ENCODE data around the gene TLL2.

TLL2 gene

DNA sequence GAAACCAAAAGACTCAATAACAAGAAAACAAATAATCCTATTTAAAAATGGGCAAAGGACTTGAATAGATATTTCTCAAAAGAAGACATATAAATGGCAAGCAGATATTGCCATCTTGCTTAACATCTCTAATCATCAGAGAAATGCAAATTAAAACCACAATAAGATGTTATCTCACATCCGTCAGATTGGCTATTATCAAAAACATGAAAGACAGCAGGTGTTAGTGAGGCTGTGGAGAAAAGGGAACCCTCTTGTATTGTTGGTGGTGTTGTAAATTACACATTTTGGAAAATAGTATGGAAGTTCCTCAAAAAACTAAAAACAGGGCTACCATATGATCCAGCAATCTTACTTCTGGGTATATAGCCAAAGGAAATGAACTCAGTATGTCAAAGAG is 180.6 kb downstream of the TLL2 start:
- H3K27me3 ChIP-seq = no peaks in the 10 kb centered on the region
- peaks cover 0 to 99% (median 0%) of the 10 kb centered on the region in 11 experiments; a peak in 5 of 22 replicates for H4K20me1 ChIP-seq
- H3K9me3 ChIP-seq (replicated peaks in 1 of 11) = no peaks in the 10 kb centered on the region
- H3K4me3 ChIP-seq = no peak overlapping the region
- H3K36me3 ChIP-seq = peaks cover 0 to 100% (median 92%) of the 10 kb centered on the region in 11 experiments; a peak in 15 of 22 replicates
- 0 out of 22 replicates have a peak overlapping the region, but pooled peaks of 1 of the 11 experiments have one; percentile 24 for H3K27ac ChIP-seq
- no peak for TF ChIP-seq Cebpa-rat (IDR thresholded peaks at IDR 0.05)
- no peak overlapping the region for H3K9ac ChIP-seq
- no peak overlapping the region for H3K4me2 ChIP-seq
- peaks cover 11 to 20% (median 16%) of the 10 kb centered on the region in 10 experiments; a peak in 19 of 20 replicates for H3K4me1 ChIP-seq

DNA sequence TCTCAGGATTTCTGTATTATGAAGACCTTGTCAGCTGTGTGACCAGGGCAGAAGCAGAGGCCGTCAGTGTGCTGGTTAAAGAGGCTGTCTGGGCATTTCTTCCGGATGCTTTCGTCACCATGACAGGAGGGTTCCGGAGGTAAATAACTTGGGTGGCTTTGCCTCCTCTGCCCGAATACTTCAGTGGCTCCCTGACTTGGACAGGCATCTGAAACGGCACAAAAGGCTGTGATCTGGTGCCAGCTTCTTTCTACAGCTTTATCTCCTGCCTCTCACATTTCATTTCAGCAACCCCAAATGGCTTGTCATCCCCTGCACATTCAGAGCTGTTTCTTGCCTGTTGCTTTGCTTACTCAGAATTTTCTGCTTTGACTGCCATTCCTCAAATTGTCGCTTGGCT is 186.3 kb downstream of the TLL2 start:
- Histone ChIP-seq H3K27ac (peak overlapping the region in 2 of 11 experiments; percentile 20 to 25; a peak in 3 of 22 replicates), H3K27me3 (no peaks in the 10 kb centered on the region), H3K4me3 (no peak overlapping the region), H3K4me1 (peaks cover 0 to 23% (median 11%) of the 10 kb centered on the region in 10 experiments; a peak in 12 of 20 replicates), H4K20me1 (peaks cover 0 to 100% (median 0%) of the 10 kb centered on the region in 11 experiments; a peak in 5 of 22 replicates), H3K4me2 (no peak overlapping the region), H3K9ac (0 out of 22 replicates have a peak overlapping the region, but pooled peaks of 1 of the 11 experiments have one; percentile 35), H3K36me3 (peaks cover 0 to 100% (median 99%) of the 10 kb centered on the region in 11 experiments; a peak in 16 of 22 replicates), H3K9me3 (replicated peaks in 1 of 11) (no peaks in the 10 kb centered on the region)
- TF ChIP-seq Cebpa-rat (IDR thresholded peaks at IDR 0.05) = no peak

DNA sequence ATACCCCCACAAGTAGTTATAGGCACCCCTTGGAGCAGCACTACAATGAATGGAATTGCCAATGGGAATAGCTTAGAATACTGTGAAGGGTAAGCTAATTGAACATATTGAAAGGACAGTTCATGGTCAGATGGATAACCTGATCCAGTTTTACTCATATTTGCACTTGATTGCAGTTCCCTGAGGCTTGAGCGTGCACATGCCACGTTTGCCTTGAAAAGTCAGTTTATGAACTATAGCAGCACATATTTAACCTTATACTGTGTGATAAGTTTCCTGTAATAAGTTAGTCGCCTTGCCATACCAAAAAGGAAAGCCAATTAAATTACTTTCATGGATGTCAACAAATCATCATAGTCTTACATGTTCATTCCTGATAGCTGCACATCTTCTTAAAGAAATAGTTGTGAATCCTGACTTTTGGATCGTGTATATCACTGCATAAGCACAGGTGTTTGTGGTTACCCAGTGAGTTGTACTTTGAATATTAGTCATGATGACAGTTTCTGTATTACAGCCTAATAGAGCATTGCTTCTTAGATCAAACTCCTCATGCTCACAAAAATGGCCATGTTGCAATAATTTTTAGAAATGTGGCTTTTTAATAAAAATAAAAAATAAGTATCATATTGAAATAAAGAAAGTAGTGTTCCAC is 187.9 kb downstream of the TLL2 start:
- Histone ChIP-seq H4K20me1 (peaks cover 0 to 100% (median 0%) of the 10 kb centered on the region in 11 experiments; a peak in 5 of 22 replicates), H3K4me3 (no peak overlapping the region), H3K9ac (no peak overlapping the region), H3K4me1 (peaks cover 0 to 23% (median 12%) of the 10 kb centered on the region in 10 experiments; a peak in 13 of 20 replicates), H3K4me2 (no peak overlapping the region), H3K36me3 (peaks cover 0 to 100% (median 98%) of the 10 kb centered on the region in 11 experiments; a peak in 17 of 22 replicates), H3K27ac (no peak overlapping the region; a peak in 2 of 22 replicates), H3K9me3 (replicated peaks in 1 of 11) (no peaks in the 10 kb centered on the region), H3K27me3 (no peaks in the 10 kb centered on the region)
- TF ChIP-seq Cebpa-rat (IDR thresholded peaks at IDR 0.05) = no peak

DNA sequence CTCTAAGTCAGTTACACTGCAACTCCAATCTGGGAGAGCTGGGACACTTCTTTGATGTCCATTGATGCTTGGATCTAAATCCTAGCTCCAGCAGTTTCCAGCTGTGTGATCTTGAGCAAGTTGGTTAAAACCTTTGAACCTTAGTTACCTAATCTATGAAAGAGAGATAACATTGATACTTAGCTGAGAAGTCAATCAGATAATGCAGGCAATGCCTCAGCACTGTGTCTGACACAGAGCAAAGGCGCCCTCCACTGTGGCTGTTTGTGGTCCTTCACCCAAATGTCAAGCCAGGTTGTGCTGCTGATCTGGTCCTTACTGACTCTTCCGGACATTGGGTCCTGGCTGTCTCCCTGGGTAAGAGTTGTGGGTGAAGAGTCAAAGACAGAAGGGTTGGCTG is 189.3 kb downstream of the TLL2 start:
- TF ChIP-seq Cebpa-rat (IDR thresholded peaks at IDR 0.05) = no peak
- no peaks in the 10 kb centered on the region for H3K9me3 ChIP-seq (replicated peaks in 1 of 11)
- H3K4me3 ChIP-seq = no peak overlapping the region
- peaks cover 0 to 100% (median 98%) of the 10 kb centered on the region in 11 experiments; a peak in 17 of 22 replicates for H3K36me3 ChIP-seq
- H3K27me3 ChIP-seq = no peaks in the 10 kb centered on the region
- H4K20me1 ChIP-seq = peaks cover 0 to 100% (median 0%) of the 10 kb centered on the region in 11 experiments; a peak in 5 of 22 replicates
- no peak overlapping the region for H3K9ac ChIP-seq
- H3K4me1 ChIP-seq = peaks cover 0 to 26% (median 17%) of the 10 kb centered on the region in 10 experiments; a peak in 16 of 20 replicates
- peak overlapping the region in 1 of 11 experiments; percentile 8; a peak in 1 of 22 replicates for H3K27ac ChIP-seq
- no peak overlapping the region for H3K4me2 ChIP-seq

DNA sequence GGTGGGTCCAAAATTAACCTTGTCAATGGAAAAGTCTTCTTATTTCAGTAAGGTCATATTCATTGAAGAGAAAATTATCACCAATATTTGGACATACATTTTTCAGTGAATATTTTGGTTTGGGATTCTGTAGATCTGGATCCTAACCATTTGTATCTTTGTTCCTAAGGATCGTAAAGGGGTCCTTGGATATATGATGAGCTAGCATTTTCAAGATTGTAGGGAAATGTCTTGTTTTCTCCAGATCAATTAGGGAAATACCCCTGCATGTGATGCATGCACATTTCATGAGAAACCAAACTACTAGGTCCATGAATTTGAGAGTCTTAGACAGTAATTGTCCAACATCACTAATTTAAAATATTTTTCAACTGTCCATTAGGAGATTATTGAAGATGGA is 191.5 kb downstream of the TLL2 start:
- no peak for TF ChIP-seq Cebpa-rat (IDR thresholded peaks at IDR 0.05)
- H4K20me1 ChIP-seq = peaks cover 0 to 98% (median 0%) of the 10 kb centered on the region in 11 experiments; a peak in 4 of 22 replicates
- H3K4me2 ChIP-seq = no peak overlapping the region
- H3K9ac ChIP-seq = no peak overlapping the region
- H3K36me3 ChIP-seq = peaks cover 0 to 100% (median 98%) of the 10 kb centered on the region in 11 experiments; a peak in 17 of 22 replicates
- H3K27me3 ChIP-seq = no peaks in the 10 kb centered on the region
- no peak overlapping the region for H3K4me3 ChIP-seq
- peak overlapping the region in 1 of 11 experiments; percentile 12; a peak in 1 of 22 replicates for H3K27ac ChIP-seq
- H3K9me3 ChIP-seq (replicated peaks in 1 of 11) = no peaks in the 10 kb centered on the region
- H3K4me1 ChIP-seq = peaks cover 0 to 20% (median 9%) of the 10 kb centered on the region in 10 experiments; a peak in 13 of 20 replicates

DNA sequence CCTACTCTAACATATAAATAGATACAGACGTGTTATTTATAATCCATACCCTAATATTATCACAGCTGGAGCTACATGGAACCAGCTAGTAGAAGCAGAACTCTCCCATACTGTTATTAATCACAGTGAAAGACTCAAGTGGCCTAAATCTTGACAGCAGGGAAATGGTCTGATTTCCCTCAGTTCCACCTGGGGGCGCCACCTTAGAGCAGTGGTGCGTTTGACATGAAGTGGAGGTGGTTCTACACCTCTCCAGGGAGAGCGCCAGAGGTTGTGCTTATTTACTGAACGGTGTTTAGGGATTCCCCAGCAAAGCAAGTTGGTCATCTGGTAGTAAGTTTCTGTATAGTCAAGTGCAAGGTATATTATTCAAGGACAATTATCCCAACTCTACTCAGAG is 191.9 kb downstream of the TLL2 start:
- Histone ChIP-seq H3K4me2 (no peak overlapping the region), H3K4me3 (no peak overlapping the region), H3K9ac (no peak overlapping the region), H4K20me1 (peaks cover 0 to 98% (median 0%) of the 10 kb centered on the region in 11 experiments; a peak in 4 of 22 replicates), H3K4me1 (peaks cover 0 to 20% (median 10%) of the 10 kb centered on the region in 10 experiments; a peak in 14 of 20 replicates), H3K27ac (peak overlapping the region in 1 of 11 experiments; percentile 12; a peak in 1 of 22 replicates), H3K27me3 (no peaks in the 10 kb centered on the region), H3K9me3 (replicated peaks in 1 of 11) (no peaks in the 10 kb centered on the region), H3K36me3 (peaks cover 0 to 100% (median 98%) of the 10 kb centered on the region in 11 experiments; a peak in 17 of 22 replicates)
- TF ChIP-seq Cebpa-rat (IDR thresholded peaks at IDR 0.05) = no peak

DNA sequence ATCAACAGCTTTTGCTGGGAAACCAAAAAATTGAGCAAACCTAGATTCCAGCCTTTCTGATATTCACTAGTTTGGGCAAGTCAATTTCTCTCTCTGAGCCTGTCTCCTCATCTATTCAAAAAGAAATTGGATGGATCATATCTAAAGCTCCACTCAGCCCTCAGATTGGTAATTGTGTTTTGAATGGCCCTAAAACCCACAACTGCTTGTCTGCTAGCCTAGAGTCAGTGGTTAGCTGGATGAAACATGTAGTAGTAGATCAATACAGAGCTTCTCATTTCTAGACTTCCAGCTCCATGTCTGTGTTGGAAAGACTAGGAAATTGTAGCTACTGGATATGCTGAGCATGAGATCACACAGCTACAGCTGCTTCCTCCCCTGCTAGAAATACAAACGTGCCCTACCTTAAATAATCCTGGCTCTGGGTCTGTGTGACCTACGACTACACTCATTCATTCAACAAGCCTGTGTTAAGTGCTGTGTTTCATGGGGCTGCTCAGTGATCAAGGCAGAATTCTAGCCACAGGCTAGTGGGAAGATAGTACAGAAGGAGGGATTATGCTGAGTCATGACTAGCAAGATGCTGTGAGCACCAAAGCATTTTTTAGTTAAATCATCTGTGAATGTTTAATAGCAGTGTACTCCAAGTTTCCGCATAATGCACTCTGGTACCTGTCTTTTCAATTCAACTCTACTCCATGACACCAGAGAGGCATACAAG is 193.8 kb downstream of the TLL2 start:
- Histone ChIP-seq H3K27ac (peak overlapping the region in 6 of 11 experiments; percentile 11 to 69 (median 34); a peak in 9 of 22 replicates), H3K36me3 (peaks cover 0 to 100% (median 82%) of the 10 kb centered on the region in 11 experiments; a peak in 17 of 22 replicates), H3K9ac (peak overlapping the region in 3 of 11 experiments; percentile 3 to 39 (median 20); a peak in 3 of 22 replicates), H4K20me1 (peaks cover 0 to 98% (median 0%) of the 10 kb centered on the region in 11 experiments; a peak in 4 of 22 replicates), H3K4me1 (peaks cover 8 to 31% (median 26%) of the 10 kb centered on the region in 10 experiments), H3K4me3 (no peak overlapping the region), H3K9me3 (replicated peaks in 1 of 11) (no peaks in the 10 kb centered on the region), H3K4me2 (peak overlapping the region in 3 of 11 experiments; percentile 7 to 27 (median 7); a peak in 2 of 22 replicates), H3K27me3 (no peaks in the 10 kb centered on the region)
- TF ChIP-seq Cebpa-rat (IDR thresholded peaks at IDR 0.05) = no peak

DNA sequence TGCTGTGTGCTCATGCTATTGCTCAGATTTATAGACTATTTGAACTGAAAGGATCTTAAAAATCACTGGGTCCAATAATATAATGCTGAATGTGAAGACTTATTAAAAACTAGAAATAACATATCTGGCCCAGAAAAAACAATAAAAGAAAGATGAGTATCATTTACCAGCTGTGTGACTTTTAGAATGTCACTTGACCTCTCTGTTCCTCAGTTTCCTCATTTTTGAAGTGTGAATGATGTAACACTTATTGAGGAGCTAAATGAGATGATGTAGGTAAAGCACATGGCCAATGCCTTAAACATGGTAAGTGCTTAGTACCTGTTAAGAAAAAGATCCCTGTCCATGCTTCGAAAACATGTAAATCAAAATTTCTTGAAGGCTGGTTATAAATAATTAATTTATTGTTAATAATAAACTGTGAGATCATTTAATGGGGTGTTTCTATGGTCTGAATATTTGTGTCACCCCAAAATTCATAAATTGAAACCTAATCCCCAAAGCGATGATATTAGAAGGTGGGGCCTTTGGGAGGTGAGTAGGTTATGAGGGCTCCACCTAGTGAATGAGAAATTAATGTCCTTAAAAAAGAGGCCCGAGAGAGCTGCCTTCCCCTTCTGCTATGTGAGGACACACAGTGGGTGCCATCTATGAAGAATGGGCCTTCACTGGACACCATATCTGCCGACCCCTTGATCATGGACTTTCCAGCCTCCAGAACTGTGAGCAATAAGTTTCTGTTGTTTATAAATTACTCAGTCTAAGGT is 196.5 kb downstream of the TLL2 start:
- H3K36me3 ChIP-seq = peaks cover 0 to 100% (median 55%) of the 10 kb centered on the region in 11 experiments; a peak in 15 of 22 replicates
- H3K9ac ChIP-seq = no peak overlapping the region
- H3K9me3 ChIP-seq (replicated peaks in 1 of 11) = no peaks in the 10 kb centered on the region
- H3K4me3 ChIP-seq = no peak overlapping the region
- peaks cover 8 to 57% (median 52%) of the 10 kb centered on the region in 10 experiments for H3K4me1 ChIP-seq
- H3K27me3 ChIP-seq = no peaks in the 10 kb centered on the region
- peak overlapping the region in 1 of 11 experiments; percentile 31; a peak in 2 of 22 replicates for H3K27ac ChIP-seq
- TF ChIP-seq Cebpa-rat (IDR thresholded peaks at IDR 0.05) = no peak
- peaks cover 0 to 98% (median 0%) of the 10 kb centered on the region in 11 experiments; a peak in 4 of 22 replicates for H4K20me1 ChIP-seq
- H3K4me2 ChIP-seq = peak overlapping the region in 1 of 11 experiments; percentile 46; a peak in 3 of 22 replicates
